Liver (tissue), 3 donors: ENCODE measurements around the gene SMU1.

Experiments used
- EGR1 ChIP-seq, 2 donors: IDR thresholded peaks; 2 replicates each; pipeline ENCODE4 v1.6.1; 2016 to 2018; ENCODE audit warnings: antibody characterized with exemption in 2 of 2, low read depth in 2 of 2
- FOXA1 ChIP-seq: IDR thresholded peaks from 2 replicates; pipeline ENCODE4 v1.6.1; 2016; ENCODE audit warnings: antibody characterized with exemption
- GABPA ChIP-seq, 2 donors: IDR thresholded peaks in 1 of 2; conservative IDR thresholded peaks in 1 of 2; 2 replicates each; pipeline ENCODE4 v1.6.1; 2016; ENCODE audit warnings: antibody characterized with exemption in 2 of 2, mild to moderate bottlenecking in 1 of 2, moderate library complexity in 1 of 2
- NR2F2 ChIP-seq: IDR thresholded peaks from 2 replicates; pipeline ENCODE4 v1.6.1; 2016; ENCODE audit warnings: antibody characterized with exemption
- RAD21 ChIP-seq, 2 donors: IDR thresholded peaks; 2 replicates each; pipeline ENCODE4 v1.6.1; 2016; ENCODE audit warnings: antibody characterized with exemption in 2 of 2, mild to moderate bottlenecking in 2 of 2
- SP1 ChIP-seq: IDR thresholded peaks from 2 replicates; pipeline ENCODE4 v1.6.1; 2018; ENCODE audit warnings: antibody characterized with exemption, mild to moderate bottlenecking
- TAF1 ChIP-seq: conservative IDR thresholded peaks from 2 replicates; pipeline ENCODE4 v1.6.1; 2016; ENCODE audit warnings: antibody characterized with exemption, mild to moderate bottlenecking
- YY1 ChIP-seq: IDR thresholded peaks from 2 replicates; pipeline ENCODE4 v1.6.1; 2016; ENCODE audit warnings: antibody characterized with exemption, mild to moderate bottlenecking
- TF ChIP-seq, protein P1 (sequence below): fragments of 150-350 bp; IDR thresholded peaks from 2 replicates; pipeline ENCODE4 v1.5.1; 2017; ENCODE audit warnings: improper control_type of control experiment, low read depth, low read length; ENCODE audit not compliant: missing input control
- TF ChIP-seq, protein P2 (sequence below): IDR thresholded peaks from 2 replicates; pipeline ENCODE4 v1.6.1; 2016; ENCODE audit warnings: antibody characterized with exemption
- TF ChIP-seq, protein P3 (sequence below): IDR thresholded peaks from 2 replicates; pipeline ENCODE4 v1.6.1; 2016; ENCODE audit warnings: antibody characterized with exemption
- TF ChIP-seq, protein P4 (sequence below): IDR thresholded peaks from 2 replicates; pipeline ENCODE4 v1.6.1; 2016; ENCODE audit warnings: antibody characterized with exemption, mild to moderate bottlenecking
- donor health status: healthy.
- donor health status: healthy.

DNA sequence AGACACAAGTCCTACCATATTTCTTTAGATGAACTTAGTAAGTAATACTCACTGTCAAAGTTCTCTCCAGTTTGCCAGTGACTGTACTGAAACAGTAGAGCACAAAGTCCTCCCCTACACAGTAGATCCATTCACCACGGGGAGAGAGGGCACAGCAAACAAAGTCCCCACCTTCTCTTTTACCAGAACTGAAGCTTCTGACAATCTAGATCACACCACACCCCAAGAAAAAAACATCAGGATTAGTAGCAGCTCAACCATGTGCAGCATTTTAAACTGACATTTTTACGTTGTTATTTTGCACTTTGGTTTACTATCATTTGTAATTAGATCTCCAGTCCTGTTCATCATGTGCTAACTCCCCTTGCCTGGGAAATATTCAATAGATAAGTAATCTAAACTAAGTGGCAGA lies 28.4 kb downstream of the SMU1 start:
- TF ChIP-seq TAF1, result no peak
- TF ChIP-seq, protein P1, sequence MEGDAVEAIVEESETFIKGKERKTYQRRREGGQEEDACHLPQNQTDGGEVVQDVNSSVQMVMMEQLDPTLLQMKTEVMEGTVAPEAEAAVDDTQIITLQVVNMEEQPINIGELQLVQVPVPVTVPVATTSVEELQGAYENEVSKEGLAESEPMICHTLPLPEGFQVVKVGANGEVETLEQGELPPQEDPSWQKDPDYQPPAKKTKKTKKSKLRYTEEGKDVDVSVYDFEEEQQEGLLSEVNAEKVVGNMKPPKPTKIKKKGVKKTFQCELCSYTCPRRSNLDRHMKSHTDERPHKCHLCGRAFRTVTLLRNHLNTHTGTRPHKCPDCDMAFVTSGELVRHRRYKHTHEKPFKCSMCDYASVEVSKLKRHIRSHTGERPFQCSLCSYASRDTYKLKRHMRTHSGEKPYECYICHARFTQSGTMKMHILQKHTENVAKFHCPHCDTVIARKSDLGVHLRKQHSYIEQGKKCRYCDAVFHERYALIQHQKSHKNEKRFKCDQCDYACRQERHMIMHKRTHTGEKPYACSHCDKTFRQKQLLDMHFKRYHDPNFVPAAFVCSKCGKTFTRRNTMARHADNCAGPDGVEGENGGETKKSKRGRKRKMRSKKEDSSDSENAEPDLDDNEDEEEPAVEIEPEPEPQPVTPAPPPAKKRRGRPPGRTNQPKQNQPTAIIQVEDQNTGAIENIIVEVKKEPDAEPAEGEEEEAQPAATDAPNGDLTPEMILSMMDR, result no peak
- no peak for TF ChIP-seq FOXA1
- TF ChIP-seq NR2F2, result no peak
- TF ChIP-seq, protein P2, sequence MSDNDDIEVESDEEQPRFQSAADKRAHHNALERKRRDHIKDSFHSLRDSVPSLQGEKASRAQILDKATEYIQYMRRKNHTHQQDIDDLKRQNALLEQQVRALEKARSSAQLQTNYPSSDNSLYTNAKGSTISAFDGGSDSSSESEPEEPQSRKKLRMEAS, result no peak
- no peak for TF ChIP-seq RAD21 (IDR thresholded peaks at IDR 0.05)
- no peak for TF ChIP-seq YY1
- TF ChIP-seq, protein P3, sequence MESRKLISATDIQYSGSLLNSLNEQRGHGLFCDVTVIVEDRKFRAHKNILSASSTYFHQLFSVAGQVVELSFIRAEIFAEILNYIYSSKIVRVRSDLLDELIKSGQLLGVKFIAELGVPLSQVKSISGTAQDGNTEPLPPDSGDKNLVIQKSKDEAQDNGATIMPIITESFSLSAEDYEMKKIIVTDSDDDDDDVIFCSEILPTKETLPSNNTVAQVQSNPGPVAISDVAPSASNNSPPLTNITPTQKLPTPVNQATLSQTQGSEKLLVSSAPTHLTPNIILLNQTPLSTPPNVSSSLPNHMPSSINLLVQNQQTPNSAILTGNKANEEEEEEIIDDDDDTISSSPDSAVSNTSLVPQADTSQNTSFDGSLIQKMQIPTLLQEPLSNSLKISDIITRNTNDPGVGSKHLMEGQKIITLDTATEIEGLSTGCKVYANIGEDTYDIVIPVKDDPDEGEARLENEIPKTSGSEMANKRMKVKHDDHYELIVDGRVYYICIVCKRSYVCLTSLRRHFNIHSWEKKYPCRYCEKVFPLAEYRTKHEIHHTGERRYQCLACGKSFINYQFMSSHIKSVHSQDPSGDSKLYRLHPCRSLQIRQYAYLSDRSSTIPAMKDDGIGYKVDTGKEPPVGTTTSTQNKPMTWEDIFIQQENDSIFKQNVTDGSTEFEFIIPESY, result no peak
- TF ChIP-seq, protein P4, sequence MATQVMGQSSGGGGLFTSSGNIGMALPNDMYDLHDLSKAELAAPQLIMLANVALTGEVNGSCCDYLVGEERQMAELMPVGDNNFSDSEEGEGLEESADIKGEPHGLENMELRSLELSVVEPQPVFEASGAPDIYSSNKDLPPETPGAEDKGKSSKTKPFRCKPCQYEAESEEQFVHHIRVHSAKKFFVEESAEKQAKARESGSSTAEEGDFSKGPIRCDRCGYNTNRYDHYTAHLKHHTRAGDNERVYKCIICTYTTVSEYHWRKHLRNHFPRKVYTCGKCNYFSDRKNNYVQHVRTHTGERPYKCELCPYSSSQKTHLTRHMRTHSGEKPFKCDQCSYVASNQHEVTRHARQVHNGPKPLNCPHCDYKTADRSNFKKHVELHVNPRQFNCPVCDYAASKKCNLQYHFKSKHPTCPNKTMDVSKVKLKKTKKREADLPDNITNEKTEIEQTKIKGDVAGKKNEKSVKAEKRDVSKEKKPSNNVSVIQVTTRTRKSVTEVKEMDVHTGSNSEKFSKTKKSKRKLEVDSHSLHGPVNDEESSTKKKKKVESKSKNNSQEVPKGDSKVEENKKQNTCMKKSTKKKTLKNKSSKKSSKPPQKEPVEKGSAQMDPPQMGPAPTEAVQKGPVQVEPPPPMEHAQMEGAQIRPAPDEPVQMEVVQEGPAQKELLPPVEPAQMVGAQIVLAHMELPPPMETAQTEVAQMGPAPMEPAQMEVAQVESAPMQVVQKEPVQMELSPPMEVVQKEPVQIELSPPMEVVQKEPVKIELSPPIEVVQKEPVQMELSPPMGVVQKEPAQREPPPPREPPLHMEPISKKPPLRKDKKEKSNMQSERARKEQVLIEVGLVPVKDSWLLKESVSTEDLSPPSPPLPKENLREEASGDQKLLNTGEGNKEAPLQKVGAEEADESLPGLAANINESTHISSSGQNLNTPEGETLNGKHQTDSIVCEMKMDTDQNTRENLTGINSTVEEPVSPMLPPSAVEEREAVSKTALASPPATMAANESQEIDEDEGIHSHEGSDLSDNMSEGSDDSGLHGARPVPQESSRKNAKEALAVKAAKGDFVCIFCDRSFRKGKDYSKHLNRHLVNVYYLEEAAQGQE, result no peak
- TF ChIP-seq EGR1 (IDR thresholded peaks at IDR 0.05; ENCODE audit: low read depth in 2 of 2), result no peak
- TF ChIP-seq SP1, result no peak
- no peak for TF ChIP-seq GABPA (IDR thresholded peaks at IDR 0.05 in 1 of 2, conservative IDR thresholded peaks at IDR 0.05 in 1 of 2)
